Activated naive CD4-positive, alpha-beta T cell treated with anti-CD3 and anti-CD28 coated beads, Interleukin-2, amount 50 U/mL, for 24 hours (primary cell): ENCODE measurements around the gene POLR3GL.

Experiments used
- H3K27ac Mint-ChIP-seq: one replicate; pipeline ENCODE4 v1.8.0; 2021; ENCODE audit warnings: mild to moderate bottlenecking, mixed read lengths
- H3K27me3 Mint-ChIP-seq: one replicate; pipeline ENCODE4 v1.8.0; 2021; ENCODE audit warnings: mixed read lengths
- H3K36me3 Mint-ChIP-seq: one replicate; pipeline ENCODE4 v1.8.0; 2021; ENCODE audit warnings: mixed read lengths
- H3K4me1 Mint-ChIP-seq: one replicate; pipeline ENCODE4 v1.8.0; 2021; ENCODE audit warnings: mixed read lengths
- H3K4me3 Mint-ChIP-seq: one replicate; pipeline ENCODE4 v1.8.0; 2021; ENCODE audit warnings: mild to moderate bottlenecking, mixed read lengths
- H3K9me3 Mint-ChIP-seq: one replicate; pipeline ENCODE4 v1.8.0; 2021; ENCODE audit warnings: mixed read lengths

POLR3GL gene

GRCh38 chr1:145937436-145937835 is 27.1 kb upstream of the POLR3GL start:
- H3K27ac Mint-ChIP-seq = no peak overlapping the region
- no peak overlapping the region for H3K4me3 Mint-ChIP-seq
- no peaks in the 10 kb centered on the region for H3K9me3 Mint-ChIP-seq
- H3K36me3 Mint-ChIP-seq = peaks cover 4% of the 10 kb centered on the region
- H3K4me1 Mint-ChIP-seq = peaks cover 19% of the 10 kb centered on the region
- no peaks in the 10 kb centered on the region for H3K27me3 Mint-ChIP-seq

- peaks cover 6% of the 10 kb centered on the region for H3K36me3 Mint-ChIP-seq
- H3K9me3 Mint-ChIP-seq = no peaks in the 10 kb centered on the region
Observed at GRCh38 chr1:145942405-145942804, 22.1 kb upstream of the POLR3GL start.

GRCh38 chr1:145942871-145943270 is 21.6 kb upstream of the POLR3GL start:
- Mint-ChIP-seq H3K27me3 (no peaks in the 10 kb centered on the region), H3K27ac (peak overlapping the region; percentile 65), H3K4me1 (peaks cover 18% of the 10 kb centered on the region), H3K9me3 (no peaks in the 10 kb centered on the region), H3K36me3 (peaks cover 6% of the 10 kb centered on the region), H3K4me3 (no peak overlapping the region)

More at GRCh38 chr1:145942405-145942804, 22.1 kb upstream of the POLR3GL start:
- H3K4me3 Mint-ChIP-seq = no peak overlapping the region
- H3K27ac Mint-ChIP-seq = peak overlapping the region; percentile 13
- peaks cover 18% of the 10 kb centered on the region for H3K4me1 Mint-ChIP-seq
- no peaks in the 10 kb centered on the region for H3K27me3 Mint-ChIP-seq

DNA sequence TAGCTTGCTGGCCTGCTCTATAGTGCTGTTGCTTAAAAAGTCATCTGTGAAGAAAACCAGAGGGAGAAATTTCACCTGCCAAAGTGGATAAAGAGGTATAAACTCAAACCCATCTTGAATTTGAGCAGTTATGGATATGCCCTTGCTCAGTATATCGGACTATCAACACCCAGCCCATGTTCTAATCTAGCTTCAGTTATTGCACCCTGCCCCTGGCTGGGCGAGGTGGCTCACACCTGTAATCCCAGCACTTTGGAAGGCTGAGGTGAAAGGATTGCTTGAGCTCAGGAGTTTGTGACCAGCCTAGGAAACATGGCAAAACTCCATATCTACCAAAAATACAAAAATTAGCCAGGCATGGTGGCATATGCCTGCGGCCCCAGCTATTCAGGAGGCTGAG is 20.0 kb upstream of the POLR3GL start:
- Mint-ChIP-seq H3K27ac (peak overlapping the region; percentile 72), H3K4me3 (no peak overlapping the region), H3K27me3 (no peaks in the 10 kb centered on the region), H3K4me1 (peaks cover 34% of the 10 kb centered on the region), H3K9me3 (no peaks in the 10 kb centered on the region), H3K36me3 (peaks cover 12% of the 10 kb centered on the region)

DNA sequence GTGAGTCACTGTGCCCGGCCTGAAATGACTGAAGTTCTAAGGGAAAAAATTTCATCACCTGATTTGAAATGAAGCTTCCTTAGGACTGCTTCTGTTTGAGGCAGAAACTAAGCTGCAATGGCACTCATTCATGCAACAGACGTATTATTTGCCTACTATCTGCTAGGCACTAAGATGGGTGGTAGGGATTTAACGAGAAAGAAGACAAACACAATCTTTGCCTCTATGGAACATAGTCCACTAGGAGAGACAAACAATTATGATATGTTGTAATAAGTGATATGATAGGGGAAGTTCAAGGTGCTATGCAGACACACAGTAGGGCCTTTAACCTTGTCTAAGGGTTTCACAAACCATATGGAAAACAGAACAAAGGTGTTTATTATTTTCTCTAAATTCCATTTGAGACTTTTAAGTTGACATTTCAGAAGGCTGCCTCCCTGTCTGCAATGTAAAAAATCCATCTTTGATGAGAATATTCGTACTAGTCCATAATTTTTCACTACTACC is 18.0 kb upstream of the POLR3GL start:
- Mint-ChIP-seq H3K27me3 (no peaks in the 10 kb centered on the region), H3K9me3 (no peaks in the 10 kb centered on the region), H3K36me3 (peaks cover 12% of the 10 kb centered on the region), H3K4me1 (peaks cover 51% of the 10 kb centered on the region), H3K27ac (peak overlapping the region; percentile 46), H3K4me3 (no peak overlapping the region)

DNA sequence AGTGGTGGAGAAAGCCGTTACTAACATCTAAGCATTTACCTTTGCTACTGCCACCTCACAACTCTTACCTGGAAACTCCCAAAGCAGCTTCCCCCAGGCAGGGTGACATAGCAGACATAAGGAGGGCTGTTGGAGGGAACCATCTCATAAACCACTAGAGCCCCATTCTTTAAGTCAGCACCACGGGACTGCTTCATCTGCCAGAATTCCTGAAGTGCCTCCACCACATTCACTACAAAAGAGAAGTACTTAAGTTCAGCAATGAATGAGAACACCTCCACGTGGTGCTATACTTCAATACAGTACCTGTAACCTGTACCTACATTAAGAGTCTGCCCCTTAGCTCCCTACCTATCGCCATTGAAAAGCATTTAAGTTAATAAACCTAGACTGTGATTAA is 16.9 kb upstream of the POLR3GL start:
- peaks cover 11% of the 10 kb centered on the region for H3K36me3 Mint-ChIP-seq
- H3K9me3 Mint-ChIP-seq = no peaks in the 10 kb centered on the region
- no peak overlapping the region for H3K4me3 Mint-ChIP-seq
- no peak overlapping the region for H3K27ac Mint-ChIP-seq
- H3K4me1 Mint-ChIP-seq = peaks cover 57% of the 10 kb centered on the region
- no peaks in the 10 kb centered on the region for H3K27me3 Mint-ChIP-seq

GRCh38 chr1:145949219-145949618 is 15.3 kb upstream of the POLR3GL start:
- Mint-ChIP-seq H3K4me1 (peaks cover 62% of the 10 kb centered on the region), H3K4me3 (no peak overlapping the region), H3K36me3 (peaks cover 10% of the 10 kb centered on the region), H3K9me3 (no peaks in the 10 kb centered on the region), H3K27me3 (no peaks in the 10 kb centered on the region), H3K27ac (peak overlapping the region; percentile 52)

GRCh38 chr1:145951526-145951925 is 13.0 kb upstream of the POLR3GL start:
- Mint-ChIP-seq H3K9me3 (no peaks in the 10 kb centered on the region), H3K27ac (peak overlapping the region; percentile 54), H3K36me3 (peaks cover 10% of the 10 kb centered on the region)

DNA sequence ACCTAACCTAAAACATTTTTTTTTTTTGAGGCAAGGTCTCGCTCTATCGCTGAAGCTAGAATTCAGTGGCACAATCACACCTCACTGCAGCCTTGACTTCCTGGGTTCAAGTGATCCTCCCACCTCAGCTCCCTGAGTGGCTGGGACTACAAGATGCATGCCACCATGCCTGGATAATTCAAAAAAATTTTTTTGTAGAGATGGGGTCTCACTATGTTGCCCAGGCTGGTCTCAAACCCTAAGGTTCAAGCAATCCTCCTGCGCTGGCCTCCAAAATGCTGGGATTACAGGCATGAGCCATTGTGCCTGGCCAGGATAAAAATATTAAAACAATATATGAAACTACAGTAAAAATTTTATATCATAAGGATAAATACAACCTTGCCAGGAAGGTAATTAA is 11.6 kb upstream of the POLR3GL start:
- no peak overlapping the region for H3K4me3 Mint-ChIP-seq
- H3K36me3 Mint-ChIP-seq = peaks cover 6% of the 10 kb centered on the region
- H3K9me3 Mint-ChIP-seq = no peaks in the 10 kb centered on the region
- H3K4me1 Mint-ChIP-seq = peaks cover 80% of the 10 kb centered on the region
- H3K27me3 Mint-ChIP-seq = no peaks in the 10 kb centered on the region
- H3K27ac Mint-ChIP-seq = no peak overlapping the region

More at GRCh38 chr1:145951526-145951925, 13.0 kb upstream of the POLR3GL start:
- Mint-ChIP-seq H3K27me3 (no peaks in the 10 kb centered on the region), H3K4me1 (peaks cover 82% of the 10 kb centered on the region), H3K4me3 (no peak overlapping the region)

- H3K4me3 Mint-ChIP-seq = no peak overlapping the region
- H3K27me3 Mint-ChIP-seq = no peaks in the 10 kb centered on the region
- H3K4me1 Mint-ChIP-seq = peaks cover 80% of the 10 kb centered on the region
- no peaks in the 10 kb centered on the region for H3K9me3 Mint-ChIP-seq
- H3K27ac Mint-ChIP-seq = no peak overlapping the region
- peaks cover 3% of the 10 kb centered on the region for H3K36me3 Mint-ChIP-seq
Observed at GRCh38 chr1:145953861-145954260, 10.6 kb upstream of the POLR3GL start.

GRCh38 chr1:145955436-145955835 is 9.1 kb upstream of the POLR3GL start:
- peaks cover 80% of the 10 kb centered on the region for H3K4me1 Mint-ChIP-seq
- peak overlapping the region; percentile 96 for H3K4me3 Mint-ChIP-seq
- H3K27me3 Mint-ChIP-seq = no peaks in the 10 kb centered on the region
- H3K27ac Mint-ChIP-seq = peak overlapping the region; percentile 6
- no peaks in the 10 kb centered on the region for H3K9me3 Mint-ChIP-seq
- no peaks in the 10 kb centered on the region for H3K36me3 Mint-ChIP-seq

- peak overlapping the region; percentile 97 for H3K27ac Mint-ChIP-seq
- no peaks in the 10 kb centered on the region for H3K9me3 Mint-ChIP-seq
- H3K27me3 Mint-ChIP-seq = no peaks in the 10 kb centered on the region
- H3K36me3 Mint-ChIP-seq = no peaks in the 10 kb centered on the region
- H3K4me1 Mint-ChIP-seq = peaks cover 75% of the 10 kb centered on the region
- peak overlapping the region; percentile 96 for H3K4me3 Mint-ChIP-seq
Observed at GRCh38 chr1:145956361-145956760, 8.1 kb upstream of the POLR3GL start.

DNA sequence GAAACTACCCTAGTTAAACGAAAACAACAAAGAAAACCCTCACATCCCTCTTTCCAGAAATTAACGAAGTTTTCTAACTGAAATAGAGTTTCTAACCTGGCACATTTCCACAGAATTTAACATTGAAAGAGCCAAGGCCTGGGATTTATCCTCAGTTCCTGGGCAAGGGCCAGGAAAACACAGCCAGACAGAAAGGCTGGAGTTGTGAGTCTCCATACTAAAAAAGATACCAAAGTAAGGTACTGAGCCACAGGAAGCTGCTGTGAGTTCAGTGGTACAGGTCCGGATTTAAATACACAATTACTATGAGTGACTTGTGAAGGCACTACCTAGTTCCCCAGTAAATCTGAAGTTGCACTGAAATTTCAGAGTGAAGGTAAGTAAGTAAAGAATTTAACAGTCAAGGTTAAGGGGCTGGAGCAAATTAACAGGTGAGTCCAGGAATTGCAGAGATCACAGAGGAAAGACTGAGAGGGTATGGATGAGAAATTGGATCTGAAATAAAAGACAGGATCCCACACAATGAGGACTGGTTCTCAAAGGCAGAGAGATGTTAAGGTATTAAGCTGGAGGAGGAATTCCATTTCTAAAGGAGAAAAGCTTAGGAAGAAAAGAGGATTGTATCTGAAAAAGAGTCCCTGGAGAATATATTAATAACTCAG is 7.6 kb upstream of the POLR3GL start:
- no peaks in the 10 kb centered on the region for H3K36me3 Mint-ChIP-seq
- peaks cover 74% of the 10 kb centered on the region for H3K4me1 Mint-ChIP-seq
- H3K27me3 Mint-ChIP-seq = no peaks in the 10 kb centered on the region

DNA sequence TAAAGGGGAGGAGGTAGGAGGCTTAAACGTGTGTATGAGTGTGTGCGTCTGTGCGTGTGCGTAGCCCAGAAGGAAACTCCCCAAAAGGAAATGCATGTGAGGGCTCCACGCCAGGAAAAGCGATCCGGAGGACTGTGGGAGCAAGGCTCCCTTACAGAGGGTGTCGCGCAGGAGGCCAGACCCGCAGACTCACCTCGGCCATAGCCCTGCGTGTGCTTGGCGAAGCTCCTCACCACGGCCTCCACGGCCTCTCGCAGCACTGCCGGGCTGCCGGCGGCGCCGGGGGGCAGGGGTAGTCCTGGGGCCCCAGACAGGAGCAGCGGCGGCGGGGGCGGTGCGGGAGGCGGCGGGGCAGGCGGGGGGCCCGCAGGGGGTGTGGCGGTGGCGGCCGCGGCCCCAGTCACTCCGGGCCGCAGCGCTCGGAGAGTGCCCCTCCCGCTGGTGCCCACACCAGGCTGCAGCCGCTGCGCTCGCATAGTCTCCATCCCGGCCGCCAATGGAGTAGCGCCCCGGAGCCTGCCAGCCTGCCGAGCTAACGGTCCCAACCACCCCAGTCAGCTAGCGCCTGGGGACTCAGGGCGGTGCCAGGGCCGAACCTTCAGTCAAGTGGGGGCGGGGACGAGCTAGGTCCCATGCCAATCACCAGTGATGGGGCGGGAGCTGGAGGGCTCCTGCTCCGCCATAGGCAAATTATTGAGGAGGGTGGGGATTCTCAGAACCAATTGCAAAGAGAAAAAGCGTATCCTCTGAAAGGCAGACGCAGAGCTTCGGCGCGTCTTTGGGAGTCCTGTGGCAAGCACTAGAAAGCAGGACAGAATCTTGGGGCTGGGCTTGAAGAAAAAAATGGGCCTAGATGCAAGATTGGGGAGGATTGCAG is 6.8 kb upstream of the POLR3GL start, which contains the start of gene LIX1L:
LIX1L (minus strand) TSS at position 575 of the 877 bp plus-strand sequence; CDS start at position 485, 90 bp downstream.
- Mint-ChIP-seq H3K27me3 (no peaks in the 10 kb centered on the region), H3K36me3 (no peaks in the 10 kb centered on the region), H3K27ac (peak within 1 kb of the TSS; percentile 97), H3K4me3 (peak within 1 kb of the TSS; percentile 96), H3K4me1 (peaks cover 72% of the 10 kb centered on the region), H3K9me3 (no peaks in the 10 kb centered on the region)

More for the DNA sequence above, 7.6 kb upstream of the POLR3GL start:
- H3K9me3 Mint-ChIP-seq = no peaks in the 10 kb centered on the region
- peak overlapping the region; percentile 97 for H3K27ac Mint-ChIP-seq
- peak overlapping the region; percentile 96 for H3K4me3 Mint-ChIP-seq

- H3K27ac Mint-ChIP-seq = peak overlapping the region; percentile 6
- H3K9me3 Mint-ChIP-seq = no peaks in the 10 kb centered on the region
- H3K36me3 Mint-ChIP-seq = no peaks in the 10 kb centered on the region
- peak overlapping the region; percentile 85 for H3K4me3 Mint-ChIP-seq
- peaks cover 75% of the 10 kb centered on the region for H3K4me1 Mint-ChIP-seq
- H3K27me3 Mint-ChIP-seq = no peaks in the 10 kb centered on the region
Observed at GRCh38 chr1:145958734-145959133, 5.8 kb upstream of the POLR3GL start.

DNA sequence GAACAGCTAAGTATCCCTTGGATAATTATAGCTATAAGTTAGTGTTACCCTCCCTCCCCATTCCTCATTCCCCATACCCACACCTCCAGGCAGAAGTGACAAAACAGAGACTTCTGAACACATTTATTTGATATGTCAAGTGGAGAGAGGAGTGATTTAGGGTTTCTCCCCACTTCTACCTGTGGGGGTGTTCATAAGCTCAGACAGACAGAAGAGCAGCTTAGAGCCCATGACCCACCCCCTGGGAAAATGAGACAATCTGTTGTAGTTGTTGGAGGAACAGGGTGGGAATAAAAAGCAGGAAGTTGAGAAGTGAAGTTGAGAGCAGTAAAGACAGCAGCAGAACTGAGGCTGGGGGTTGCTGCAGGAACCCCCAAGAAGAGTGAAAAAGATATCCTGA is 5.2 kb upstream of the POLR3GL start:
- no peaks in the 10 kb centered on the region for H3K36me3 Mint-ChIP-seq
- H3K27ac Mint-ChIP-seq = peak overlapping the region; percentile 85
- peaks cover 73% of the 10 kb centered on the region for H3K4me1 Mint-ChIP-seq
- peak overlapping the region; percentile 85 for H3K4me3 Mint-ChIP-seq
- H3K9me3 Mint-ChIP-seq = no peaks in the 10 kb centered on the region
- H3K27me3 Mint-ChIP-seq = no peaks in the 10 kb centered on the region
